HG03378 (cell line): ENCODE data around the gene GCDH.
"Not testable (repeated sequence)": the region's sequence is repeated elsewhere in the genome, so short reads cannot be mapped to it uniquely, and the experiment has no call there.

Experiments
- ATAC-seq: cut with Tn5 transposase; IDR thresholded peaks from one replicate; pipeline ENCODE4 v1.9.1; 2021; ENCODE audit warnings: mild to moderate bottlenecking, moderate library complexity; ENCODE audit not compliant: unreplicated experiment

Gene GCDH

DNA sequence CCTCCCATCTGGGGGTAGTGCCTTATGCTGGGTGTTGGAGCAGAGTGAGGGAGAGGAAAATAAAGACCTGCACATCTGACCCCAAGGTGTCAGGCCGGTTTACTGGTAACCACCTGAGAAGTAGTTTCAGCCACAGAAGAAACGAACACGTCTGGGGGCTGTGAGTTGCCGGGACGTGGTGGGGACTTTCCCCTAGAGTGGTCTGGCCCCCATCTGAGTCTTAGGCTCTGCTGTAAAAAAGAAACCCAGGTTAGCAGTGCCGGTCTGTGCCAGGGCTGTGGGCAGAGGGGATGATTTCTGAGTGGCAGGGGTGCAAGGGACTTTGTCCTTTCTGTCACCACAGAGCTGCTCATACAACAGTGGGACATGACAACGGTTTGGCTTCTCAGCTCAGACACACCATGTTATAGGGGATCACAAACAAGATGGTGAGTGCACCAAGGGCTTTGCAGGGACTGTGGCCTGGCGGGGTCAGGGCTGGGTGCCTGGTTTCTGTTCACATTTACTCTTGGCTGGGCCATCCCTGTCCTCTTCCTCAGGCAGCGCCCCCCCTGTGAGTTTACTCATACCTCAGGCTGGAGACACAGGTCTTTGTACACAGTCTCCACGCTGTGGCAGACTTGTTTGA is 9.0 kb downstream of the GCDH start:
- peak; percentile 55 for ATAC-seq

DNA sequence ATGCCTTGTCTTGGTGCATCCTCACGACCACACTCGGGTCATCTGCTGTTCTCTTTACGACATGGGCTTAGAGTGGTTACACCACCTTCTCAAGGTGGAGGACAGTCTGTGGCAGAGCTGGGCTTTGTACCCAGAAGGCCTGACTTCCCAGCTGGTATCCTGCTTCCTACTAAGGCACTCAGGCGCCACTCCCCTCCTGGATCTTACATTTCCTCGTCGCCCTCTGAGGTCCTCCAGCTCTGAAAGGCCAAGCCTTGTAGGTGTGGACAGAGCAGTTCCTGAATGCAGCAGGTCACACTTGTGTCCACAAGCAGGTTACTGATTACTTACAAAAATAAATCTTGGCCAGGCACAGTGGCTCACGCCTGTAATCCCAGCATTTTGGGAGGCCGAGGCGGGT is 16.2 kb downstream of the GCDH start:
- no peak for ATAC-seq

DNA sequence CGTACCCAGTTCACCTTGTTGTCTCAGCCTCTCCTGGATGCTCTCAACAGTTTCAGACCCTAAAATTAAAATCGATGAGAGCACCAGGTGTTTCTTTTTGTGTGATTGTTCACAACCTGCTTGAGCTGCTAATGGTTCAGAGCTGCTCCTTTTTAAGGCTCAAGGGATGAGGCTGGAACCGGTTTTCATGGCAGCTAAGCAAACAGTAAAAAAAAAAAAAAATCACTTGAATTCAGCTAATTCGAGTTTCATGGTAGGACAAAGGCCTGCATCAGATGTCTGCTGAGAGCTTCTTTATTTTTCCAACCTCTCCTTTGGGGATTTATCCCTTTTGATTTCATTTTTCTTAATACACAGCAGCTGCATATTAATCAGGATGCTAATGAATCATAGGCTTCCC is 21.6 kb downstream of the GCDH start:
- ATAC-seq, result no peak

DNA sequence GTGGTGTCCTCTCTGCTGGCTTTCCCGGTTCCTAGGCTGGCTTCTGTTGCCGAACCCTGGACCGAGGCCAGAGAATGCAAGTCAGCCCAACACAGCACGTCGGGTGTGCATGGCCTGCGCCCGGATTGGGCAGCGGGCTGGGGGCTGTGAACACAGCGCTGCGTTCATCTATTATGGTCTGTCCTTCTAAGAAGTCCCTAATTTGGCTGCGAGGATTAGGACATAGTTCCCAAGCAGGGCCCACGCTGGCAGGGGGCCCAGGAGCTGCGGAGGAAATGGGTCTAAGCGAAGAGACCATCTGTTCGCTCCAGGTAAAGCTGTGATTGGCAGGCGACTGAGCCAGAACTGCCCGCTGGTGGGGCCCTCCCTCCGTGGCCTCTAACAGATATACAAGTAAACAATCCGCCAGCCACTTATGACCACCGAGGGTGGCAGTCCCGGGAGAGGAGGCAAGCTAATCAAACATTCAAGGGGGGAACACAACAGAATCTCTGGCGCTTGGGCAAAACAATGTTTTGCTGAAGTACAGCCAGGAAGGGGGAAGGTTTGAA is 22.1 kb downstream of the GCDH start:
- ATAC-seq, result no peak

DNA sequence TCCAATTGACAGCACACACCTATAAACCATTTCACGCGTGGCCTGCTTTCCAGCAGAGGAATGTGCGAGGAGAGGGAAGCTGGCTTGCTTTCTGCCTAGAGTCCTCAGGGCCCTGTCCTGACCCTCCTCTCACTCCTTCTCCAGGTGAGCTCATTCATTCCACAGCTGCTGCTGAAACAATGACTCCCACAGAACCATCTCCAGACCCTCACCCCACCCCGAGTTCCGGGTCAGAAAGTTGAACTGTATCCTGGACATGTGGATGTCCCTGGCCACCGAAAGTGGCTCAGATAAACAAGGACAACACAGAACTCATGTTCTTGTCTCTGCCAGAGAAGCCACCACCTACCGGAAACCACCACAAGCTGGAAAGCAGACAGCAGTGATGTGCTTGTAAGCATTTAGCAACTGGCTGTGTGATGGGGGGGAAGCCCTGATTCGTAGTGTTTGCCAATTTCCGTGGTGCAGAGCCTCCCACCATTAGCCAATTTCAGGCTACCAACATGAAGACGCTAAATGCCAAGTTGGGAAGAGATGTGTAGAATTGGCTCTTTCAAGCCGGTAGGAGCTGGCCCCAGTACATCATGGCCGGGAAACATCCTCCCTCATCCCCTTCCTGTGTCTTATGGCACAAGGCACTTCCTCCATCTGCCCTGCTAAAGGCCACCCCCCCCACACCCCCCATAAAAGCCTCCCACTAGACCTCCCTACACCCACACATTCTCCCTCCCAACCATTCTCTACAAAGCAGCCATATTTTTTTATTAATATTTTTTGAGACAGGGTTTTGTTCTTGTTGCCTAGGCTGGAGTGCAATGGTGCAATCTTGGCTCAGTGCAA is 23.1 kb downstream of the GCDH start:
- no peak for ATAC-seq

DNA sequence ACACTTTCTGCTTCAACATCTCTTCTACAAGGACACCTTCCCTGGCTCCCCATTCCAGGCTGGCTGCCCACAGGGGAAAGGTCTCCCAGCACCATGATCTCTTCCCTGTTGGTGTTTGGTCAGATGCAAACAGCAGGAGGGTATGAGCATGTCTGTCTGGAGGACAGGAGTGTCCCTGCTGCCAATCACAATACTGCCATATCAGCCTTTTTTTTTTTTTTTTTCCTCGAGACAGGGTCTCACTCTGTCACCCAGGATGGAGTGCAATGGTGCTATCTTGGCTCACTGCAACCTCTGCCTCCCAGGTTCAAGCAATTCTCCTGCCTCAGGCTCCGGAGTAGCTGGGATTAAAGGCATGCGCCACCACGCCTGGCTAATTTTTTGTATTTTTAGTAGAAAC is 24.9 kb downstream of the GCDH start:
- ATAC-seq, result not testable (repeated sequence)

DNA sequence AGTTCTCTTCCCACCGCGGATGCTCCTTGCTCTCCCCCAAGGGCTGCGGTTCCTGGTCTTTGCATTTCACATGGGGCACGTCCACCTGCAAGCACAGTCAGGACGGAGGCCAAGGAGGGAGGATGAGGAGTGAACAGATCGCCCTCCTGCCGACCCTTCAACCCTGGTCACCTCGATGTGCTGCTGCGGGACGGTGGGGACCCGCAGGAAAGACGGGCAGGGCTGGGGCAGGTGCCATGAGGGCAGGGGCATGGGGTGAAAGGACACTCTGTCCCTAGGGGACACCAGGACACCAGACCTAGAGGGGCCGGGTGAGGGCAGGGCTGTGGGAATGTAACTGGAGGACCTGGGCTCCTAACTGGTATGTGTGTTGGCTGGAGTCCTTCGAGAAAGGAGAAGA is 27.3 kb downstream of the GCDH start:
- ATAC-seq, result no peak

DNA sequence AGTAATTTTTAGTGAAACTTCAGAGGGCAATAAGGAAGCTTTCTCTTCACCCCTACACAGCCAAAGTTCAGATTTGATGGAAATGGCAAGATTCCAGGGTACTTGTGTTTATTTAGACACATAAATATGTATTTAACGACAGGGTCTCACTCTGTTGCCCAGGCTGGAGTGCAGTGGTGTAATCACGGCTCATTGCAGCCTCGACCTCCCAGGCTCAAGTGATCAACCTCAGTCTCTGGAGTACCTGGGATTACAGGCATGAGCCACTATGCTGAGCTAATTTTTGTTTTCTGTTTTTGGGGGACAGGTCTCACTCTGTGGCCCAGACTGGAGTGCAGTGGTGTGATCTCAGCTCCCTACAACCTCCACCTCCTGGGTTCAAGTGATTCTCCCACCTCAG is 30.1 kb downstream of the GCDH start:
- no peak for ATAC-seq

DNA sequence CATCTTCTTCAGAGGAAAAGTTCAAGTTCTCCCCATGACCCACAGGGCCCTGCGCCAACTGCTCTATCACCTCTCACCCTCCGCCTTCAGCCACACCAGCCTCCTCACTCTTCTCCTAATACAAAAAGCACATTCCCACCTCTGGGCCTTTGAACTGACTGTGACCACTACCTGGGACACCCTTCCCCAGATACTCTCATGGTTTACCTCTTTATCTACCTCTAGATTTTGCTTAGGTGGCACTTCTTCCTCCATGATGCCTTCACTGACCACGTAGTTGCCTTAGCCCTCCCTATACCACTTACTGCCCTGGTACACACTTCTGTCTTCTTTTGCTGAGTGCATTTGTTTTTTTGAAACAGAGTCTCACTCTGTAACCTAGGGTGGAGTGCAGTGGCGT is 32.0 kb downstream of the GCDH start:
- ATAC-seq, result no peak

DNA sequence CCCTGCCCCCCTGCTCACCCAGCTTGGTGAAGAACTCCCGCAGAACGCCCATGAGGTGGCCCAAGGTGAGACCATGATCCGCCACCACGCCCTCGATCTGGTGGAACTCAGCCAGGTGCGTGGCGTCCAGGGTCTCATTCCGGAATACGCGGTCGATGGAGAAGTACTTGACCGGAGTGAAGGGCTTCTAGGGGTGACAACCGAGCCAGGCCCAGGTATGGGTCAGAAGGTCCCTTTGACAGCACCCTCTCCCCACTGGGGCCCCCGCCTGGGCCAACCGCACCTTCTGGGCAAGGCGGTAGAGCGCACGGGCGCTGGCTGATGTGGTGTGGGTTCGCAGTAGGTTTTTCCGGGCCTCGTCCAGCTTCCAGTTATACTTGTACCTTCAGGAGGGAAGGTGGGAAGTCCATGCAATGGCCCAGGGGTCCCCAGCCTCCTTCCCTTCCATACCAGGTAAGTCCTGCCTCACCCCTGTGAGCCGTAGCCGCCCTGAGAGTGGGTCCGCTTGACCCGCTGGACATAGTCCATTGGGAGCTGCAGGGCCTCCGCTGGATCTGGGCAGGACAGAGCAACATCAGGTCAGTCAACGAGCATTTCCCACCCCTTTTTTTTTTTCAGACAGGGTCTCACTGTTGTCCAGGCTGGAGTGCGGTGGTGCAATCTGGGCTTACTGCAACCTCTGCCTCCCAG is 33.8 kb downstream of the GCDH start:
- no peak for ATAC-seq

DNA sequence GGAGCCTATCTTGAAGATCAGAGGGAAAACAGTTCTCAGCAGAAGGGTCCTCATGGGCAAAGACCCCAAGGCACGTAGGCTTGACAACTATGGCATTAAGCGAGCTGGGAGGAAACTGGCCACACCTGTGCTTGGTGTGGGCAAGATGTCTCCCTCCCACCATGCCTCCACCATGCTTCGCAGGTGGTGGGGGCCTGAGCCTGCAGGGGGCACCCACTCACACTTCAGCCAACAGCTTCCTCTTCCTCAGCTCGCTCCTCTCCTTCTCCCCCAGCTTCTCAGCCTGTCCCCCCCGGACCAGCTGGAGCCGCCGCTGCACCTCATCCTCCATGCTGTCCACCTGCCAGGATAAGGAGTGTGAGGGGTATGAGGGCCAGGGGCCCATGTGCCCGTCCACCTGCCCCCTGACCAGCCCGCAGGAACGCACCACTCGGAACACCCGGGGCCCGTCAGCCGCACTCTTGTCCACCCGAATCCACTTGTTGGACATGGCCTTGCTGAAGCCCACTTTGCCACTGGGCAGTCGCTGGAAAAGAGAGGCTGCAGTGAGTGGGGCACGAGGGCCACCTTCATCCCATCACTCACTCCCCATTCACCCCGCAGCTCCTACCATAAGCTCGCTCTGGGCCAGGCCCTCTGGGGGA is 39.2 kb downstream of the GCDH start:
- no peak for ATAC-seq

DNA sequence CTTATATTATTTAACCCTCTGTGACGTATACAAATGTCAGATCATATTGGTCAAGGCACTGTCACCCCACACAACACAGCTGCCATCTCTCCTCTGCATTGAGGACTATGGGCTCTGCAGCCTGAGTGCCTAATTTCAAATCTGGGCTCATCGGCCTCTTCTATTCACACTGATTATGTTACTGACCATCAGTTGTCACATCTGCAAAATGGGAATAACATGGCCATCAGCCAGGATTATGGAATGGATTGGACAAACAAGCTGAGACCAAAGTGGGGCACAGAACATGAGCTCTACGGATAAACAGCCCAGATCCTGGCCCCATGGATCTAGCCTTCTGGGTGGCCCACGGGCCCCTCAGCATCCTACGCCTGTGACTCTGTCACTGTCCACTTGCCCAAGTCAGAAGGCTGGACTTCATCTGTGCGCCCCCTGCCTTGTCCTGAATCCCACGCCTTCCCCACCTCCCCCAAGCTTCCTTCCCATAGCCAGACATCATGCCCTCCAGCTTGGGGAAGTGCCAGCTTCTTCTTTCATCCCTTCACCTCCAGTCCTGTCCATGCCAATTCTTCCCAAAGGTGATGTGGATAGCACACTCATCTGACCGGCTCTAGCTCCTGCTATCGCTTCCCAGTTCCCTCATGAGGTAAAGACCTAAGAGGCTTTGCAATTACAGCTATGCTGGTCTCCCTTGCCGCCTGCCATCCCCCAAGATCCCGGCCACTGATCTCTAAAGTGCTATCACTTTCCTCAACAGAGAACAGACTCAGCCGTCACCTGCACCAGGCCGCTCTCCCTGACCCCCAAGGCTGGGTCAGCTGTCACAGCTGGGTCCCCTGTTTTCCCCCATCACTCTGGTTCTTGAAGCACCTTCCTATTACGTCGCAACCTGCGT is 41.7 kb downstream of the GCDH start:
- ATAC-seq, result no peak

DNA sequence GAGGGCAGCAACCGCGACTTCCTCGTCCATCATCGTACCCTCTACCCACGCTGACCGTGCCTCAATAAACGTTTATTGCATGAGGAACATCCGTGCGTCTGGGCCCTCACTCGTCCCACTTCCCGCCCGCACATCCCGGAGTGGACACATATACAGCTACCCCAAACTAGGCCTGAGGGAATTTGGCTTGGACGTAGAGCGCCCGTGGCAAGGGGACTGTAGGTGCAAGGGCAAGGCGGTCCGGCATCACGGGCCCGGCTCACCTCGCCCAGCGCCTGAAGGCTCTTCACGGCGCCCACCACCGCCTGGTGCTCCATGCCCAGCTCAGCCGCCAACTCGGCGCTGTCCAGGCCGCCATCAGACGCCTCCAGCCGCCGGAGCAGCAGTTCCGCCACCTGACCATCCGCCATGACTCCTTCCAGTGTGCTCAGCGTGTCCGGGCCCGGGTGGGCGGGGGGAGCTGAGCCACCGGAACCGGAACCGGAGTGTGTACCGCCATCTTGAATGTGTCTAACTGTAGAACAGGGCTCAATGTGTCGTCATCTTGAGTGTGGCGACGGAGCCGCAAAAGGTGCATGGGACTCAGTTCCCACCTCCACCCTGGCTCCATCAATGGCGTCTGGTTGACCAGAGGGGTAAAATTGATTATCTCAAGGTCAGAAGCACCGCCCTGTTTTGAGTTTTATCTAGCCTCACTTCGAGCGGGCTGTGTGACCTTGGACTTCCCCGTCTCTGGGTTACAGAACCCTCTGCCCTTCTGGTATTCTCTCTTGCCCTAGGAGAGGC is 42.5 kb downstream of the GCDH start, which contains the start of gene FARSA:
Gene FARSA (minus strand): TSS at position 425 of the 786 bp plus-strand sequence. CDS start 15 bp downstream, at position 410.
- ATAC-seq, result no peak

DNA sequence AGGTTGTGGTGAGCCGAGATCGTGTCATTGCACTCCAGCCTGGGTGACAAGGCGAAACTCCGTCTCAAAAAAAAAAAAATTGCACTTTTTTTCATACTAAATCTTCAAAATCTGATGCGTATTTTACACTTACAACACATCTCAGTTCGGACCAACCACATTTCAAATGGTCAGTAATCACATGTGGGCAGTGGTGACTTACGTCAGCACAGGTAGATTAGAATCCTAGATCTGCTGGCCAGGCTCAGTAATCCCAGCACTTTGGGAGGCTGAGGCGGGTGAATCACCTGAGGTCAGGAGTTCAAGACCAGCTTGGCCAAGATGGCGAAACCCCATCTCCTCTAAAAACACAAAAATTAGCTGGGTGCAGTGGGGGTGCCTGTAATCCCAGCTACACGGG is 44.1 kb downstream of the GCDH start:
- no peak for ATAC-seq

DNA sequence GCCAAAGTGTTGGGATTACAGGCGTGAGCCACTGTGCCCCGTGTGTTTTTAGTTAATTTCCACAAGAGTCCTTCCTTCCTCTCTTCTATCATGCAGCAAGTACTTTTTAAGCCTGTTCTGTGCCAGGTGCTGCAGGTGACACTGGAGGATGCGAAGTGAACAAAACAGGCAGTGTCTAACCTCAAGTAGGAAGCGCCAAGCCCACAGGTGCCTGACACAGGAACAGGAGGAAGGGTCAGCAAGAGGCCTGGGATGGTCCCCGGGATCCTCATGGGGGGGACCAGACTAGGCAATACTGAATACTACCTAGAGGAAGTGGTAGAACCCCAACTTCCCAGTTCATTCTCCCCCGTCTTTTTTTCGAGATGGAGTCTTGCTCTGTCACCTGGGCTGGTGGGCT is 45.6 kb downstream of the GCDH start:
- no peak for ATAC-seq

DNA sequence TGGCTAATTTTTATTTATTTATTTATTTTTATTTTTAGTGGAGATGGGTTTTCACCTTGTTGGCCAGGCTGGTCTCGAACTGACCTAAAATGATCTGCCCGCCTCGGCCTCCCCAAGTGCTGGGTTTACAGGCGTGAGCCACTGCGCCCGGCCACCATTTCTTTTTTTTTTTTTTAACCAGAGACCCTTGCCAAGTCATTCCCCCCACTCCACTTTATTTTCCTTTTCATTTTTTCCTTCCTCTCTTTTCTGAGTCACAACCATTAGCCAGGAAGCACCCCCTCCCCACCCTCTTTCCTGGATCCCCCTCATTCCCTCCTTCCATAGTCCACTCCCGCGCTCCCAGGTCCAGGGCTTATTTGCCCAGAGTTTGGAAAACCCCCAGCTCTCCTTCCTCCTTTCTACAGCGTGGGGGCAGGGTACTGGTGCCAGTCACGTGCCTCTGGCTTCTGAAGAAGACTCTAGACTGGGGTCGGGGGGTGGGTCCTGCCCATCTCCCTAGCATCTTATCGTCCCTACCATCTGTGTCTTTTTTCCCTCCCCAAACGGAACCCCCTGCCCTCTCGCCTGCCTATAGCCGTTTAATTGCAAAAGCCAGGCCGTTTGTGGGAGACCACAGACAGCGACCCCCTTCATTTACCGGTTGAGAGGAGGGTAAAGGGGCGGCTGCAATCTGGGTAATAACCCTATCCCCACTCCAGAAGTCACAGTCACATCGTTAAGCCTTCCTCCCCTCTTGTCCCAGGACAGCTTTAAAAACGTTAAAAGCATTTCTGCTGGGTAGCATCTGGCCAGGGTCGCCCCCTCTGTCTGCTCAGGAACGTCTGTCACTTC is 46.4 kb downstream of the GCDH start:
- no peak for ATAC-seq

DNA sequence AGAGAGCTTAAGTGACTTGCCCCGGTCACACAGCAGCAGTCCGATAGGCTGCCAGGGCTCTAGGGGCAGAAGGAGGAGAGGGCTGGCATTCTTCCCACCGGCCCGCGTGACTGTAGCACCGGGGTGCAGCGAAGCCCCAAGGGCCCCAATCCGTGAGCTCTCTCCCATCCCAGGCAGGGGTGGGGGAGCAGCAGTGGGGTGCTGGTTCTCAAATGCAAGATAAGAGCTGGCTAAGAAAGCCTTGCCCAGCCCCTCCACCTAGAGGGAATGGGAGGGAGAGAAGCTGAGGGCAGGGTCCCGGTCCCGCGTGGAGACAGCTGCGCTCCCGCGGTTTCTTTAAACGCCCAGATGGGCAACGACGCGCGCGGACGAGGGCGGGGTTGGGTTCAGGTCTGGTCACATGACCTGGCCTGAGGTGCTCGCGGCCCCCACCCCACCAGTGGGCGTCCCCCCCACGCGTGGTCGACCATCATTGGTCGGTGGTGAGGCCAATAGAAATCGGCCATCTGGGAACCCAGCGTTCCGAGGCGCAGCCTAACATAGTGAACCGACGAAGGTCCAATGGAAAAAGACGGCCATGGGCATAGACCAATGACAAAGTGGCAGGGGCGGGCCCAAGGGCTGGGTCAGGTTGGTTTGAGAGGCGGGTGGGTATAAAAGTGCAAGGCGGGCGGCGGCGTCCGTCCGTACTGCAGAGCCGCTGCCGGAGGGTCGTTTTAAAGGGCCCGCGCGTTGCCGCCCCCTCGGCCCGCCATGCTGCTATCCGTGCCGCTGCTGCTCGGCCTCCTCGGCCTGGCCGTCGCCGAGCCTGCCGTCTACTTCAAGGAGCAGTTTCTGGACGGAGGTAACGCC is 47.2 kb downstream of the GCDH start, which contains the start of gene CALR:
Gene CALR (plus strand): TSS at position 683 of the 852 bp plus-strand sequence. CDS start 71 bp downstream, at position 754.
- peak; percentile 66 for ATAC-seq
